Measurements from ENCODE around the gene MISFA. TPM values are rescaled to one million over a fixed set of nuclear protein-coding genes. Genes with fewer than 3 reads are reported as not detected.
A peak's percentile ranks its signal among the peaks of the same experiment; 100 is the strongest.

MISFA gene
- total RNA-seq, 1 donor from 2014 or later, result 1.6 TPM

GRCh38 chr11:18632841-18633240 lies 33.3 kb downstream of the MISFA start:
- Histone ChIP-seq H3K79me2 (ENCODE audit: low read depth) (peaks cover 62% of the 10 kb centered on the region), H3K4me3 (peak overlapping the region; percentile 96), H3K27ac (no peak overlapping the region), H2AFZ (replicated peaks) (no peak overlapping the region), H3K9ac (peak overlapping the region; percentile 91), H3K36me3 (no peaks in the 10 kb centered on the region), H3K4me2 (peak overlapping the region; percentile 94), H3F3A (ENCODE audit: low read depth) (no peaks in the 10 kb centered on the region), H3K27me3 (no peaks in the 10 kb centered on the region), H3K9me3 (ENCODE audit: low read depth) (no peaks in the 10 kb centered on the region), H4K20me1 (ENCODE audit: low read depth) (peaks cover 6% of the 10 kb centered on the region), H3K4me1 (no peaks in the 10 kb centered on the region)
- peaks cover 4% of the 10 kb centered on the region for H3K27me3 Mint-ChIP-seq (ENCODE audit: insufficient read depth, low read depth)
- H3K36me3 Mint-ChIP-seq, result no peaks in the 10 kb centered on the region
- no peak for TF ChIP-seq EZH2 (IDR thresholded peaks at IDR 0.05)
- DNase-seq (ENCODE audit: low spot score), result no peak
- H3K4me3 Mint-ChIP-seq, result peak overlapping the region; percentile 100
- H3K27ac Mint-ChIP-seq, result no peak overlapping the region
- H3K4me1 Mint-ChIP-seq, result peaks cover 17% of the 10 kb centered on the region
- no peaks in the 10 kb centered on the region for H3K9me3 Mint-ChIP-seq

- Histone ChIP-seq H2AFZ (replicated peaks) (peak overlapping the region; percentile 47), H3K4me2 (peak overlapping the region; percentile 94), H3K9me3 (ENCODE audit: low read depth) (no peaks in the 10 kb centered on the region), H3K4me1 (no peaks in the 10 kb centered on the region), H3K79me2 (ENCODE audit: low read depth) (peaks cover 56% of the 10 kb centered on the region), H3K27me3 (no peaks in the 10 kb centered on the region), H3K27ac (peak overlapping the region; percentile 47), H4K20me1 (ENCODE audit: low read depth) (peaks cover 6% of the 10 kb centered on the region), H3F3A (ENCODE audit: low read depth) (no peaks in the 10 kb centered on the region), H3K9ac (peak overlapping the region; percentile 91), H3K36me3 (no peaks in the 10 kb centered on the region), H3K4me3 (peak overlapping the region; percentile 96)
- peak overlapping the region; percentile 79 for H3K27ac Mint-ChIP-seq
- H3K9me3 Mint-ChIP-seq, result no peaks in the 10 kb centered on the region
- H3K36me3 Mint-ChIP-seq, result no peaks in the 10 kb centered on the region
- TF ChIP-seq CTCF (IDR thresholded peaks at IDR 0.05) (no peak), EZH2phosphoT487 (IDR thresholded peaks at IDR 0.05) (no peak), EZH2 (IDR thresholded peaks at IDR 0.05) (no peak)
- peaks cover 4% of the 10 kb centered on the region for H3K27me3 Mint-ChIP-seq (ENCODE audit: insufficient read depth, low read depth)
- peak overlapping the region; percentile 100 for H3K4me3 Mint-ChIP-seq
- no peak for DNase-seq (ENCODE audit: low spot score)
- peaks cover 17% of the 10 kb centered on the region for H3K4me1 Mint-ChIP-seq
These were observed 33.9 kb downstream of the MISFA start for GRCh38 chr11:18633256-18634139.

GRCh38 chr11:18634140-18635032 lies 34.8 kb downstream of the MISFA start, which contains the start of gene SPTY2D1:
Gene SPTY2D1, minus strand, starts transcription at chr11:18634342. Its CDS starts 85 bp downstream, at chr11:18634257.
- peak within 1 kb of the TSS; percentile 91 for H3K27ac ChIP-seq
- H2AFZ ChIP-seq (replicated peaks), result peak within 1 kb of the TSS; percentile 90
- H4K20me1 ChIP-seq (ENCODE audit: low read depth), result peaks cover 6% of the 10 kb centered on the region
- H3K36me3 ChIP-seq, result no peaks in the 10 kb centered on the region
- H3K4me1 Mint-ChIP-seq, result peaks cover 17% of the 10 kb centered on the region
- H3F3A ChIP-seq (ENCODE audit: low read depth), result no peaks in the 10 kb centered on the region
- H3K4me3 ChIP-seq, result peak within 1 kb of the TSS; percentile 96
- H3K4me1 ChIP-seq, result no peaks in the 10 kb centered on the region
- H3K4me3 Mint-ChIP-seq, result peak within 1 kb of the TSS; percentile 100
- H3K4me2 ChIP-seq, result peak within 1 kb of the TSS; percentile 94
- no peaks in the 10 kb centered on the region for H3K9me3 ChIP-seq (ENCODE audit: low read depth)
- peak; percentile 100 for DNase-seq (ENCODE audit: low spot score)
- no peaks in the 10 kb centered on the region for H3K27me3 ChIP-seq
- peak within 1 kb of the TSS; percentile 91 for H3K9ac ChIP-seq
- TF ChIP-seq CTCF (IDR thresholded peaks at IDR 0.05), result no peak
- no peak for TF ChIP-seq EZH2phosphoT487 (IDR thresholded peaks at IDR 0.05)
- no peak for TF ChIP-seq EZH2 (IDR thresholded peaks at IDR 0.05)
- H3K9me3 Mint-ChIP-seq, result no peaks in the 10 kb centered on the region
- H3K79me2 ChIP-seq (ENCODE audit: low read depth), result peaks cover 47% of the 10 kb centered on the region
- no peaks in the 10 kb centered on the region for H3K36me3 Mint-ChIP-seq
- peak within 1 kb of the TSS; percentile 99 for H3K27ac Mint-ChIP-seq
- peaks cover 4% of the 10 kb centered on the region for H3K27me3 Mint-ChIP-seq (ENCODE audit: insufficient read depth, low read depth)

Data from neural progenitor cell (in vitro differentiated cells).